GM06990 (cell line): ENCODE data around the gene PLCG2.

Source experiments
- DNase-seq: peaks from one replicate; pipeline ENCODE4 v3.0.0-alpha.2; 2011; ENCODE audit not compliant: insufficient read length; ENCODE audit errors: extremely low read depth
- H3K27me3 ChIP-seq: replicated peaks from 2 replicates; pipeline ENCODE4 v1.6.0; 2011; ENCODE audit warnings: low read length; ENCODE audit not compliant: control insufficient read depth, insufficient read depth
- H3K36me3 ChIP-seq: 2 replicates; pipeline ENCODE4 v1.5.1; 2011; ENCODE audit warnings: low read length; ENCODE audit not compliant: control insufficient read depth, insufficient read depth
- H3K4me3 ChIP-seq: replicated peaks from 2 replicates; pipeline ENCODE4 v1.5.1; 2011; ENCODE audit warnings: low read depth, mild to moderate bottlenecking, control low read depth, low read length
- CTCF ChIP-seq: IDR thresholded peaks from 2 replicates; pipeline ENCODE4 v1.5.1; 2011; ENCODE audit warnings: low read length, control low read depth, mild to moderate bottlenecking, inconsistent platforms; ENCODE audit not compliant: insufficient read depth, poor library complexity, severe bottlenecking

Gene PLCG2

GRCh38 chr16:81770008-81770407 is 9.1 kb upstream of the PLCG2 start:
- no peaks in the 10 kb centered on the region; the same call in none of the 2 replicates for H3K36me3 ChIP-seq
- no peak overlapping the region for H3K4me3 ChIP-seq
- no peak for TF ChIP-seq CTCF
- H3K27me3 ChIP-seq: no peaks in the 10 kb centered on the region
- no peak for DNase-seq

GRCh38 chr16:81774348-81774747 is 4.7 kb upstream of the PLCG2 start:
- no peak overlapping the region for H3K4me3 ChIP-seq
- no peaks in the 10 kb centered on the region for H3K36me3 ChIP-seq
- DNase-seq: no peak
- no peaks in the 10 kb centered on the region for H3K27me3 ChIP-seq
- no peak for TF ChIP-seq CTCF

- no peak overlapping the region for H3K4me3 ChIP-seq
- H3K27me3 ChIP-seq: no peaks in the 10 kb centered on the region
- no peak for TF ChIP-seq CTCF
- DNase-seq: no peak
- no peaks in the 10 kb centered on the region for H3K36me3 ChIP-seq
These were observed 3.5 kb upstream of the PLCG2 start for GRCh38 chr16:81775570-81775969.

- DNase-seq: no peak
- Histone ChIP-seq H3K27me3 (no peaks in the 10 kb centered on the region), H3K36me3 (no peaks in the 10 kb centered on the region; the same call in 1 of the 2 replicates), H3K4me3 (peak overlapping the region; percentile 66; the same call in 1 of the 2 replicates)
- no peak for TF ChIP-seq CTCF
These were observed 860 bp upstream of the PLCG2 start for GRCh38 chr16:81778231-81778630.

GRCh38 chr16:81779536-81780320 is 637 bp downstream of the PLCG2 start:
- no peak for TF ChIP-seq CTCF
- H3K36me3 ChIP-seq: no peaks in the 10 kb centered on the region; the same call in none of the 2 replicates
- DNase-seq: peak; percentile 54
- H3K27me3 ChIP-seq: no peaks in the 10 kb centered on the region
- peak overlapping the region; percentile 92 for H3K4me3 ChIP-seq
